GM19324 (cell line): ENCODE data around the gene CYP2A7.
"Not testable (repeated sequence)": the region's sequence is repeated elsewhere in the genome, so short reads cannot be mapped to it uniquely, and the experiment has no call there.

Experiments
- ATAC-seq: cut with Tn5 transposase; IDR thresholded peaks from one replicate; pipeline ENCODE4 v1.9.1; 2021; ENCODE audit warnings: mild to moderate bottlenecking, moderate library complexity; ENCODE audit not compliant: unreplicated experiment, low FRiP score

The CYP2A7 gene

GRCh38 chr19:40846722-40847121, 35.3 kb downstream of the CYP2A7 start:
- not testable (repeated sequence) for ATAC-seq

- not testable (repeated sequence) for ATAC-seq
These were observed 38.4 kb downstream of the CYP2A7 start for GRCh38 chr19:40843653-40844052.

GRCh38 chr19:40842997-40843652, 38.9 kb downstream of the CYP2A7 start:
- ATAC-seq: not testable (repeated sequence)

GRCh38 chr19:40842012-40842411, 40.0 kb downstream of the CYP2A7 start:
- ATAC-seq: not testable (repeated sequence)

GRCh38 chr19:40838477-40838876, 43.6 kb downstream of the CYP2A7 start:
- not testable (repeated sequence) for ATAC-seq

GRCh38 chr19:40836754-40837429, 45.1 kb downstream of the CYP2A7 start:
- ATAC-seq: no peak

GRCh38 chr19:40833728-40834533, 48.1 kb downstream of the CYP2A7 start:
- not testable (repeated sequence) for ATAC-seq

GRCh38 chr19:40832431-40832790, 49.6 kb downstream of the CYP2A7 start:
- ATAC-seq: not testable (repeated sequence)

- ATAC-seq: no peak
These were observed 50.3 kb downstream of the CYP2A7 start for GRCh38 chr19:40831502-40832430.

- ATAC-seq: not testable (repeated sequence)
These were observed 51.3 kb downstream of the CYP2A7 start for GRCh38 chr19:40830741-40831140.

- no peak for ATAC-seq
These were observed 52.8 kb downstream of the CYP2A7 start for GRCh38 chr19:40829205-40829604.

GRCh38 chr19:40827386-40828247, 54.4 kb downstream of the CYP2A7 start:
- ATAC-seq: no peak

- ATAC-seq: not testable (repeated sequence)
These were observed 55.2 kb downstream of the CYP2A7 start for GRCh38 chr19:40826699-40827385.

- ATAC-seq: not testable (repeated sequence)
These were observed 55.7 kb downstream of the CYP2A7 start for GRCh38 chr19:40826312-40826698.

- ATAC-seq: not testable (repeated sequence)
These were observed 56.5 kb downstream of the CYP2A7 start for GRCh38 chr19:40825460-40826095.
